Left lung (tissue), 10 donors: ENCODE results near the gene MCTP2. TPM values are rescaled to one million over a fixed set of nuclear protein-coding genes. Genes with fewer than 3 reads are reported as not detected.

ENCODE experiments used
- ATAC-seq: fragments of 200-7000 bp; cut with Tn5 transposase; one replicate; pipeline ENCODE4 v1.9.1; 2020; ENCODE audit warnings: moderate library complexity
- DNase-seq, 4 donors: peaks; one replicate each; pipeline ENCODE4 v3.0.0-alpha.2; 2013 to 2020
- H3K27ac ChIP-seq, 2 donors: fragments of 200-600 bp; sonication (generic) in 1 of 2; one replicate each; pipeline versions ENCODE4 v1.5.0 to v1.8.0; 2020 to 2021
- H3K27me3 ChIP-seq, 2 donors: fragments of 200-600 bp; sonication (generic) in 1 of 2; one replicate each; pipeline versions ENCODE4 v1.5.0 to v1.8.0; 2020 to 2021
- H3K36me3 ChIP-seq, 2 donors: fragments of 200-600 bp; sonication (generic) in 1 of 2; one replicate each; pipeline versions ENCODE4 v1.5.0 to v1.8.0; 2020 to 2021
- H3K4me1 ChIP-seq, 2 donors: fragments of 200-600 bp; one replicate each; pipeline ENCODE4 v1.8.0; 2021
- H3K4me3 ChIP-seq, 2 donors: fragments of 200-600 bp; sonication (generic) in 1 of 2; one replicate each; pipeline versions ENCODE4 v1.5.0 to v1.8.0; 2020 to 2021; ENCODE audit warnings: mild to moderate bottlenecking in 1 of 2
- H3K9me3 ChIP-seq, 2 donors: fragments of 200-600 bp; sonication (generic) in 1 of 2; one replicate each; pipeline versions ENCODE4 v1.5.0 to v1.8.0; 2020 to 2021
- CTCF ChIP-seq, 2 donors: fragments of 200-600 bp; sonication (generic) in 1 of 2; IDR thresholded peaks; one replicate each; pipeline versions ENCODE4 v1.5.0 to v1.8.0; 2021; ENCODE audit warnings: antibody characterized with exemption in 2 of 2
- intact Hi-C, 2 donors: fragments of 100-400 bp; cut with DNase I; formaldehyde crosslinking; loops; one replicate each; pipeline versions ENCODE4 v1.11.2 to v1.14.2; 2022
- polyA plus RNA-seq, 6 donors: library from polyadenylated mRNA; unstranded; fragments of 120-200 nt; gene quantifications; one replicate each; pipeline ENCODE4 v1.2.1, GENCODE V29; 2013; ENCODE audit not compliant: insufficient read length in 6 of 6
- total RNA-seq, 2 donors: library from RNA; stranded (reverse); fragmentation: NEBNext Ultra II Directional; extraction: Animal tissue kit (Norgen Biotek cat#: 25700); gene quantifications; one replicate each; pipeline ENCODE4 v1.2.1, GENCODE V29; 2021
- donor health status: DM: no; HTN: yes; CAD: no.
- donor health status: DM: no; HTN: no; CAD: no.

Gene MCTP2
- total and polyA plus RNA-seq, 8 donors = 25.9 to 38.8 (median 35.0) TPM

GRCh38 chr15:94186770-94187331 is 44.5 kb upstream of the MCTP2 start:
- no peaks in the 10 kb centered on the region for H3K4me1 ChIP-seq
- ATAC-seq = no peak
- intact Hi-C loops = no loop called here
- no peak for DNase-seq
- no peak overlapping the region for H3K4me3 ChIP-seq
- H3K9me3 ChIP-seq = no peaks in the 10 kb centered on the region
- no peak for TF ChIP-seq CTCF (IDR thresholded peaks at IDR 0.05)
- no peaks in the 10 kb centered on the region for H3K36me3 ChIP-seq
- H3K27me3 ChIP-seq = no peaks in the 10 kb centered on the region
- H3K27ac ChIP-seq = no peak overlapping the region

GRCh38 chr15:94193906-94194305 is 37.5 kb upstream of the MCTP2 start:
- H3K27me3 ChIP-seq = no peaks in the 10 kb centered on the region

GRCh38 chr15:94196531-94196930 is 34.8 kb upstream of the MCTP2 start:
- intact Hi-C loops = no loop called here
- Histone ChIP-seq H3K4me3 (no peak overlapping the region), H3K27ac (no peak overlapping the region), H3K27me3 (no peaks in the 10 kb centered on the region), H3K36me3 (no peaks in the 10 kb centered on the region), H3K4me1 (no peaks in the 10 kb centered on the region), H3K9me3 (no peaks in the 10 kb centered on the region)
- no peak for ATAC-seq
- no peak for TF ChIP-seq CTCF (IDR thresholded peaks at IDR 0.05)
- no peak for DNase-seq

More at GRCh38 chr15:94193906-94194305, 37.5 kb upstream of the MCTP2 start:
- H3K4me1 ChIP-seq = no peaks in the 10 kb centered on the region
- DNase-seq = no peak
- no peaks in the 10 kb centered on the region for H3K36me3 ChIP-seq
- intact Hi-C loops = no loop called here
- H3K9me3 ChIP-seq = no peaks in the 10 kb centered on the region
- no peak overlapping the region for H3K4me3 ChIP-seq
- no peak overlapping the region for H3K27ac ChIP-seq
- TF ChIP-seq CTCF (IDR thresholded peaks at IDR 0.05) = no peak
- no peak for ATAC-seq

GRCh38 chr15:94198633-94199032 is 32.7 kb upstream of the MCTP2 start:
- intact Hi-C loops = no loop called here
- no peaks in the 10 kb centered on the region for H3K9me3 ChIP-seq
- no peaks in the 10 kb centered on the region for H3K4me1 ChIP-seq
- no peak for TF ChIP-seq CTCF (IDR thresholded peaks at IDR 0.05)
- DNase-seq (no peak), ATAC-seq (no peak)
- no peaks in the 10 kb centered on the region for H3K27me3 ChIP-seq
- H3K36me3 ChIP-seq = no peaks in the 10 kb centered on the region
- H3K4me3 ChIP-seq = no peak overlapping the region
- H3K27ac ChIP-seq = no peak overlapping the region

- DNase-seq = no peak
- ATAC-seq = no peak
- TF ChIP-seq CTCF (IDR thresholded peaks at IDR 0.05) = no peak
- Histone ChIP-seq H3K36me3 (no peaks in the 10 kb centered on the region), H3K4me1 (no peaks in the 10 kb centered on the region), H3K4me3 (no peak overlapping the region), H3K27me3 (no peaks in the 10 kb centered on the region), H3K9me3 (no peaks in the 10 kb centered on the region), H3K27ac (no peak overlapping the region)
- intact Hi-C loops = no loop called here
Measured at GRCh38 chr15:94199725-94200124, 31.6 kb upstream of the MCTP2 start.
